ENCODE data around the gene NCBP2L. TPM values are rescaled to one million over a fixed set of nuclear protein-coding genes. Genes with fewer than 3 reads are reported as not detected.

Gene NCBP2L
- total and polyA plus RNA-seq, 2 experiments from 2014 or later, result not detected

DNA sequence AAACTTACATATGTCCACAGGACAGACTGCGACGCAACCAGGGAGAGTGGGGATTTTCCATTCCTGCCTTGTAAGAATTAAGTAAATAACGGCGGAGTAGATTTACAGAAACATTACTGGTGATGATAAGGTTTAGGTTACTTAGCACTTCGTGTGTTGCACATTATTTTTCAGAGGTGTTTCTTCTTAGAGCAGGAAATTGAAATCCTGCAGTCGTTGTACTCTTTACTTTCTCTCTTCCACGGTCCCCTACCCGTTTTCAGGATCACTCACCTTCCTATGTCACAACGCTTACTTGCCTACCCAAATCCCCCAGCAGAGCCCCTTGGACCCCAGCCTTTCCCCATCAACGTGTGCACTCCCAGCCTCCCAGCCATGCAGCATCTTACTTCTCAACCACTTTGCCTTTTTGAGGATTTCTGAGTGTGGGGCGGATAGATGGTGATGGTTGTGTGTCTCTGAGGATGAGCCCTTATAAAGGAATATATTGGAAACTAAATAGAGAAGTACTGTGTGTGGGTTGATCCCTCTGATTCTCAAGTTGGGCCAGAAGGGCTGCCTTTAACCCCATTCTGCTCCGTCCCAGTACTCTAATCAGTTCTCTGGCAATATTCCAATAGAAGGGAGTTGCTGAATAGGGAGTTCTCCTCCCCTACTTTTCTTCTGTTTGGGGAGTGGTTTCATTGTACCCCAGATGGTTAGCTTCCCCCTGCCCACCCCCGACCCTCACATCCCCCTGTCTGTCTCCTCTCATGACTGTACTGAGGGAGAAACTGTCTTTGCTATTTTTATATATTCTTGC lies 49.7 kb downstream of the NCBP2L start (continued):
- TF ChIP-seq, protein P1, sequence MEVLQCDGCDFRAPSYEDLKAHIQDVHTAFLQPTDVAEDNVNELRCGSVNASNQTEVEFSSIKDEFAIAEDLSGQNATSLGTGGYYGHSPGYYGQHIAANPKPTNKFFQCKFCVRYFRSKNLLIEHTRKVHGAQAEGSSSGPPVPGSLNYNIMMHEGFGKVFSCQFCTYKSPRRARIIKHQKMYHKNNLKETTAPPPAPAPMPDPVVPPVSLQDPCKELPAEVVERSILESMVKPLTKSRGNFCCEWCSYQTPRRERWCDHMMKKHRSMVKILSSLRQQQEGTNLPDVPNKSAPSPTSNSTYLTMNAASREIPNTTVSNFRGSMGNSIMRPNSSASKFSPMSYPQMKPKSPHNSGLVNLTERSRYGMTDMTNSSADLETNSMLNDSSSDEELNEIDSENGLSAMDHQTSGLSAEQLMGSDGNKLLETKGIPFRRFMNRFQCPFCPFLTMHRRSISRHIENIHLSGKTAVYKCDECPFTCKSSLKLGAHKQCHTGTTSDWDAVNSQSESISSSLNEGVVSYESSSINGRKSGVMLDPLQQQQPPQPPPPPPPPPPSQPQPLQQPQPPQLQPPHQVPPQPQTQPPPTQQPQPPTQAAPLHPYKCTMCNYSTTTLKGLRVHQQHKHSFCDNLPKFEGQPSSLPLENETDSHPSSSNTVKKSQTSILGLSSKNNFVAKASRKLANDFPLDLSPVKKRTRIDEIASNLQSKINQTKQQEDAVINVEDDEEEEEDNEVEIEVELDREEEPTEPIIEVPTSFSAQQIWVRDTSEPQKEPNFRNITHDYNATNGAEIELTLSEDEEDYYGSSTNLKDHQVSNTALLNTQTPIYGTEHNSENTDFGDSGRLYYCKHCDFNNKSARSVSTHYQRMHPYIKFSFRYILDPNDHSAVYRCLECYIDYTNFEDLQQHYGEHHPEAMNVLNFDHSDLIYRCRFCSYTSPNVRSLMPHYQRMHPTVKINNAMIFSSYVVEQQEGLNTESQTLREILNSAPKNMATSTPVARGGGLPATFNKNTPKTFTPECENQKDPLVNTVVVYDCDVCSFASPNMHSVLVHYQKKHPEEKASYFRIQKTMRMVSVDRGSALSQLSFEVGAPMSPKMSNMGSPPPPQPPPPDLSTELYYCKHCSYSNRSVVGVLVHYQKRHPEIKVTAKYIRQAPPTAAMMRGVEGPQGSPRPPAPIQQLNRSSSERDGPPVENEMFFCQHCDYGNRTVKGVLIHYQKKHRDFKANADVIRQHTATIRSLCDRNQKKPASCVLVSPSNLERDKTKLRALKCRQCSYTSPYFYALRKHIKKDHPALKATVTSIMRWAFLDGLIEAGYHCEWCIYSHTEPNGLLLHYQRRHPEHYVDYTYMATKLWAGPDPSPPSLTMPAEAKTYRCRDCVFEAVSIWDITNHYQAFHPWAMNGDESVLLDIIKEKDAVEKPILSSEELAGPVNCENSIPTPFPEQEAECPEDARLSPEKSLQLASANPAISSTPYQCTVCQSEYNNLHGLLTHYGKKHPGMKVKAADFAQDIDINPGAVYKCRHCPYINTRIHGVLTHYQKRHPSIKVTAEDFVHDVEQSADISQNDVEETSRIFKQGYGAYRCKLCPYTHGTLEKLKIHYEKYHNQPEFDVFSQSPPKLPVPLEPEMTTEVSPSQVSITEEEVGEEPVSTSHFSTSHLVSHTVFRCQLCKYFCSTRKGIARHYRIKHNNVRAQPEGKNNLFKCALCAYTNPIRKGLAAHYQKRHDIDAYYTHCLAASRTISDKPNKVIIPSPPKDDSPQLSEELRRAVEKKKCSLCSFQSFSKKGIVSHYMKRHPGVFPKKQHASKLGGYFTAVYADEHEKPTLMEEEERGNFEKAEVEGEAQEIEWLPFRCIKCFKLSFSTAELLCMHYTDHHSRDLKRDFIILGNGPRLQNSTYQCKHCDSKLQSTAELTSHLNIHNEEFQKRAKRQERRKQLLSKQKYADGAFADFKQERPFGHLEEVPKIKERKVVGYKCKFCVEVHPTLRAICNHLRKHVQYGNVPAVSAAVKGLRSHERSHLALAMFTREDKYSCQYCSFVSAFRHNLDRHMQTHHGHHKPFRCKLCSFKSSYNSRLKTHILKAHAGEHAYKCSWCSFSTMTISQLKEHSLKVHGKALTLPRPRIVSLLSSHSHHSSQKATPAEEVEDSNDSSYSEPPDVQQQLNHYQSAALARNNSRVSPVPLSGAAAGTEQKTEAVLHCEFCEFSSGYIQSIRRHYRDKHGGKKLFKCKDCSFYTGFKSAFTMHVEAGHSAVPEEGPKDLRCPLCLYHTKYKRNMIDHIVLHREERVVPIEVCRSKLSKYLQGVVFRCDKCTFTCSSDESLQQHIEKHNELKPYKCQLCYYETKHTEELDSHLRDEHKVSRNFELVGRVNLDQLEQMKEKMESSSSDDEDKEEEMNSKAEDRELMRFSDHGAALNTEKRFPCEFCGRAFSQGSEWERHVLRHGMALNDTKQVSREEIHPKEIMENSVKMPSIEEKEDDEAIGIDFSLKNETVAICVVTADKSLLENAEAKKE (CRISPR knock-in tag; IDR thresholded peaks at IDR 0.05), result no peak
- no peak for TF ChIP-seq ZNF331 (CRISPR knock-in tag; IDR thresholded peaks at IDR 0.05; ENCODE audit: low read depth)

DNA sequence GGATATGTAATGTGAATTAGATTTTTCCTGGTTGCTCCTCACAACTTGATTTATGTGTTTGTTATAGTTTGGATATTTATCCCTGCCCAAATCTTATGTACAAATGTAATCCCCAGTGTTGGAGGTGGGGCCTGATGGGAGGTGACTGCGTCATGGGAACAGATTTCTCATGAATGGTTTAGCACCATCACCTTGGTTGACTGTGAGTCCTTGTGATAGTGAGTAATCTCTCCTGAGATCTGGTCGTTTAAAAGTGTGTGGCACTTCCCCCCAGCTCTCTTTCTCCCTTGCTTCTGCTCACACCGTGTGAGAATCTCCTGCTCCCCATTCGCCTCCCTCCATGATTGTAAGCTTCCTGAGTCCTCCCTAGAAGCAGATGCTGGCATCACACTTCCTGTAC lies 50.3 kb downstream of the NCBP2L start:
- no peak overlapping the region for H3K4me3 Mint-ChIP-seq
- Histone ChIP-seq H3F3A (replicated peaks; ENCODE audit: low read depth) (no peaks in the 10 kb centered on the region), H3K4me1 (ENCODE audit: insufficient read depth) (no peaks in the 10 kb centered on the region), H4K20me1 (replicated peaks; ENCODE audit: insufficient read depth) (no peaks in the 10 kb centered on the region), H2AFZ (no peak overlapping the region), H3K36me3 (ENCODE audit: insufficient read depth) (no peaks in the 10 kb centered on the region), H3K4me2 (no peak overlapping the region), H3K27me3 (ENCODE audit: insufficient read depth) (peaks cover 43% of the 10 kb centered on the region), H3K27ac (ENCODE audit: low read depth) (no peak overlapping the region), H3K79me2 (replicated peaks; ENCODE audit: insufficient read depth) (no peaks in the 10 kb centered on the region), H3K9me2 (ENCODE audit: insufficient read depth) (no peaks in the 10 kb centered on the region), H3K4me3 (no peak overlapping the region)
- H3K9me3 Mint-ChIP-seq, result no peaks in the 10 kb centered on the region
- no peak for ATAC-seq
- no peak for DNase-seq (ENCODE audit: low spot score)
- H3K4me1 Mint-ChIP-seq, result peaks cover 13% of the 10 kb centered on the region; the same call in 2 of the 3 replicates
- H3K27ac Mint-ChIP-seq, result no peak overlapping the region
- H3K36me3 Mint-ChIP-seq (ENCODE audit: low read depth), result no peaks in the 10 kb centered on the region
- peaks cover 26% of the 10 kb centered on the region for H3K27me3 Mint-ChIP-seq (ENCODE audit: insufficient read depth, low read depth, poor library complexity)
- TF ChIP-seq STAT1 (IDR thresholded peaks at IDR 0.05; ENCODE audit: unreplicated experiment) (no peak), EZH2phosphoT487 (IDR thresholded peaks at IDR 0.05; ENCODE audit: unreplicated experiment) (no peak), NANOG (IDR thresholded peaks at IDR 0.05; ENCODE audit: borderline replicate concordance) (no peak), EZH2 (IDR thresholded peaks at IDR 0.05; ENCODE audit: low read depth, unreplicated experiment) (no peak), ZNF331 (CRISPR knock-in tag; IDR thresholded peaks at IDR 0.05; ENCODE audit: low read depth) (no peak), JUNB (IDR thresholded peaks at IDR 0.05; ENCODE audit: unreplicated experiment) (no peak)
- TF ChIP-seq, protein P2, sequence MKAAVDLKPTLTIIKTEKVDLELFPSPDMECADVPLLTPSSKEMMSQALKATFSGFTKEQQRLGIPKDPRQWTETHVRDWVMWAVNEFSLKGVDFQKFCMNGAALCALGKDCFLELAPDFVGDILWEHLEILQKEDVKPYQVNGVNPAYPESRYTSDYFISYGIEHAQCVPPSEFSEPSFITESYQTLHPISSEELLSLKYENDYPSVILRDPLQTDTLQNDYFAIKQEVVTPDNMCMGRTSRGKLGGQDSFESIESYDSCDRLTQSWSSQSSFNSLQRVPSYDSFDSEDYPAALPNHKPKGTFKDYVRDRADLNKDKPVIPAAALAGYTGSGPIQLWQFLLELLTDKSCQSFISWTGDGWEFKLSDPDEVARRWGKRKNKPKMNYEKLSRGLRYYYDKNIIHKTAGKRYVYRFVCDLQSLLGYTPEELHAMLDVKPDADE (IDR thresholded peaks at IDR 0.05), result no peak
- TF ChIP-seq, protein P3, sequence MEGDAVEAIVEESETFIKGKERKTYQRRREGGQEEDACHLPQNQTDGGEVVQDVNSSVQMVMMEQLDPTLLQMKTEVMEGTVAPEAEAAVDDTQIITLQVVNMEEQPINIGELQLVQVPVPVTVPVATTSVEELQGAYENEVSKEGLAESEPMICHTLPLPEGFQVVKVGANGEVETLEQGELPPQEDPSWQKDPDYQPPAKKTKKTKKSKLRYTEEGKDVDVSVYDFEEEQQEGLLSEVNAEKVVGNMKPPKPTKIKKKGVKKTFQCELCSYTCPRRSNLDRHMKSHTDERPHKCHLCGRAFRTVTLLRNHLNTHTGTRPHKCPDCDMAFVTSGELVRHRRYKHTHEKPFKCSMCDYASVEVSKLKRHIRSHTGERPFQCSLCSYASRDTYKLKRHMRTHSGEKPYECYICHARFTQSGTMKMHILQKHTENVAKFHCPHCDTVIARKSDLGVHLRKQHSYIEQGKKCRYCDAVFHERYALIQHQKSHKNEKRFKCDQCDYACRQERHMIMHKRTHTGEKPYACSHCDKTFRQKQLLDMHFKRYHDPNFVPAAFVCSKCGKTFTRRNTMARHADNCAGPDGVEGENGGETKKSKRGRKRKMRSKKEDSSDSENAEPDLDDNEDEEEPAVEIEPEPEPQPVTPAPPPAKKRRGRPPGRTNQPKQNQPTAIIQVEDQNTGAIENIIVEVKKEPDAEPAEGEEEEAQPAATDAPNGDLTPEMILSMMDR (conservative IDR thresholded peaks at IDR 0.05; ENCODE audit: low read depth in 2 of 2), result no peak
- TF ChIP-seq, protein P4, sequence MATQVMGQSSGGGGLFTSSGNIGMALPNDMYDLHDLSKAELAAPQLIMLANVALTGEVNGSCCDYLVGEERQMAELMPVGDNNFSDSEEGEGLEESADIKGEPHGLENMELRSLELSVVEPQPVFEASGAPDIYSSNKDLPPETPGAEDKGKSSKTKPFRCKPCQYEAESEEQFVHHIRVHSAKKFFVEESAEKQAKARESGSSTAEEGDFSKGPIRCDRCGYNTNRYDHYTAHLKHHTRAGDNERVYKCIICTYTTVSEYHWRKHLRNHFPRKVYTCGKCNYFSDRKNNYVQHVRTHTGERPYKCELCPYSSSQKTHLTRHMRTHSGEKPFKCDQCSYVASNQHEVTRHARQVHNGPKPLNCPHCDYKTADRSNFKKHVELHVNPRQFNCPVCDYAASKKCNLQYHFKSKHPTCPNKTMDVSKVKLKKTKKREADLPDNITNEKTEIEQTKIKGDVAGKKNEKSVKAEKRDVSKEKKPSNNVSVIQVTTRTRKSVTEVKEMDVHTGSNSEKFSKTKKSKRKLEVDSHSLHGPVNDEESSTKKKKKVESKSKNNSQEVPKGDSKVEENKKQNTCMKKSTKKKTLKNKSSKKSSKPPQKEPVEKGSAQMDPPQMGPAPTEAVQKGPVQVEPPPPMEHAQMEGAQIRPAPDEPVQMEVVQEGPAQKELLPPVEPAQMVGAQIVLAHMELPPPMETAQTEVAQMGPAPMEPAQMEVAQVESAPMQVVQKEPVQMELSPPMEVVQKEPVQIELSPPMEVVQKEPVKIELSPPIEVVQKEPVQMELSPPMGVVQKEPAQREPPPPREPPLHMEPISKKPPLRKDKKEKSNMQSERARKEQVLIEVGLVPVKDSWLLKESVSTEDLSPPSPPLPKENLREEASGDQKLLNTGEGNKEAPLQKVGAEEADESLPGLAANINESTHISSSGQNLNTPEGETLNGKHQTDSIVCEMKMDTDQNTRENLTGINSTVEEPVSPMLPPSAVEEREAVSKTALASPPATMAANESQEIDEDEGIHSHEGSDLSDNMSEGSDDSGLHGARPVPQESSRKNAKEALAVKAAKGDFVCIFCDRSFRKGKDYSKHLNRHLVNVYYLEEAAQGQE (IDR thresholded peaks at IDR 0.05; ENCODE audit: unreplicated experiment), result no peak

Data from GM23338 (cell line).